Measurements from ENCODE around the gene S100A11.

- no peak for TF ChIP-seq POLR2A (IDR thresholded peaks at IDR 0.05)
- no peak for TF ChIP-seq CTCF (IDR thresholded peaks at IDR 0.05)
Measured at GRCh38 chr1:152038871-152039270, 2.1 kb upstream of the S100A11 start.

All from lower leg skin (tissue), 3 donors.